NB4 (cell line): ENCODE results near the gene FARSA.
"Not testable (repeated sequence)": the region's sequence is repeated elsewhere in the genome, so short reads cannot be mapped to it uniquely, and the experiment has no call there.

Experiments
- DNase-seq: peaks from one replicate; pipeline ENCODE4 v3.0.0; 2010; ENCODE audit warnings: low read depth
- H3K4me3 ChIP-seq: one replicate; pipeline ENCODE4 v1.5.1; 2011; ENCODE audit warnings: mild to moderate bottlenecking, low read depth, low read length, moderate library complexity
- MYC ChIP-seq: IDR thresholded peaks from 2 replicates; pipeline ENCODE4 v1.6.1; 2011; ENCODE audit warnings: low read depth, low read length
- POLR2A ChIP-seq: IDR thresholded peaks from 2 replicates; pipeline ENCODE4 v1.6.1; 2011; ENCODE audit warnings: mild to moderate bottlenecking; ENCODE audit not compliant: insufficient read length; ENCODE audit errors: extremely low read depth
- TF ChIP-seq, protein P1 (sequence below): IDR thresholded peaks from one replicate; pipeline ENCODE4 v1.5.1; 2012; ENCODE audit warnings: low read depth, low read length
- TF ChIP-seq, protein P2 (sequence below): IDR thresholded peaks from 2 replicates; pipeline ENCODE4 v1.6.1; 2011; ENCODE audit warnings: low read depth, low read length

Gene FARSA

DNA sequence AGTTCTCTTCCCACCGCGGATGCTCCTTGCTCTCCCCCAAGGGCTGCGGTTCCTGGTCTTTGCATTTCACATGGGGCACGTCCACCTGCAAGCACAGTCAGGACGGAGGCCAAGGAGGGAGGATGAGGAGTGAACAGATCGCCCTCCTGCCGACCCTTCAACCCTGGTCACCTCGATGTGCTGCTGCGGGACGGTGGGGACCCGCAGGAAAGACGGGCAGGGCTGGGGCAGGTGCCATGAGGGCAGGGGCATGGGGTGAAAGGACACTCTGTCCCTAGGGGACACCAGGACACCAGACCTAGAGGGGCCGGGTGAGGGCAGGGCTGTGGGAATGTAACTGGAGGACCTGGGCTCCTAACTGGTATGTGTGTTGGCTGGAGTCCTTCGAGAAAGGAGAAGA lies 15.3 kb downstream of the FARSA start:
- DNase-seq, result no peak
- no peak overlapping the region for H3K4me3 ChIP-seq
- TF ChIP-seq POLR2A (no peak), MYC (no peak)
- TF ChIP-seq, protein P1, sequence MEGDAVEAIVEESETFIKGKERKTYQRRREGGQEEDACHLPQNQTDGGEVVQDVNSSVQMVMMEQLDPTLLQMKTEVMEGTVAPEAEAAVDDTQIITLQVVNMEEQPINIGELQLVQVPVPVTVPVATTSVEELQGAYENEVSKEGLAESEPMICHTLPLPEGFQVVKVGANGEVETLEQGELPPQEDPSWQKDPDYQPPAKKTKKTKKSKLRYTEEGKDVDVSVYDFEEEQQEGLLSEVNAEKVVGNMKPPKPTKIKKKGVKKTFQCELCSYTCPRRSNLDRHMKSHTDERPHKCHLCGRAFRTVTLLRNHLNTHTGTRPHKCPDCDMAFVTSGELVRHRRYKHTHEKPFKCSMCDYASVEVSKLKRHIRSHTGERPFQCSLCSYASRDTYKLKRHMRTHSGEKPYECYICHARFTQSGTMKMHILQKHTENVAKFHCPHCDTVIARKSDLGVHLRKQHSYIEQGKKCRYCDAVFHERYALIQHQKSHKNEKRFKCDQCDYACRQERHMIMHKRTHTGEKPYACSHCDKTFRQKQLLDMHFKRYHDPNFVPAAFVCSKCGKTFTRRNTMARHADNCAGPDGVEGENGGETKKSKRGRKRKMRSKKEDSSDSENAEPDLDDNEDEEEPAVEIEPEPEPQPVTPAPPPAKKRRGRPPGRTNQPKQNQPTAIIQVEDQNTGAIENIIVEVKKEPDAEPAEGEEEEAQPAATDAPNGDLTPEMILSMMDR, result no peak
- TF ChIP-seq, protein P2, sequence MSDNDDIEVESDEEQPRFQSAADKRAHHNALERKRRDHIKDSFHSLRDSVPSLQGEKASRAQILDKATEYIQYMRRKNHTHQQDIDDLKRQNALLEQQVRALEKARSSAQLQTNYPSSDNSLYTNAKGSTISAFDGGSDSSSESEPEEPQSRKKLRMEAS, result no peak

DNA sequence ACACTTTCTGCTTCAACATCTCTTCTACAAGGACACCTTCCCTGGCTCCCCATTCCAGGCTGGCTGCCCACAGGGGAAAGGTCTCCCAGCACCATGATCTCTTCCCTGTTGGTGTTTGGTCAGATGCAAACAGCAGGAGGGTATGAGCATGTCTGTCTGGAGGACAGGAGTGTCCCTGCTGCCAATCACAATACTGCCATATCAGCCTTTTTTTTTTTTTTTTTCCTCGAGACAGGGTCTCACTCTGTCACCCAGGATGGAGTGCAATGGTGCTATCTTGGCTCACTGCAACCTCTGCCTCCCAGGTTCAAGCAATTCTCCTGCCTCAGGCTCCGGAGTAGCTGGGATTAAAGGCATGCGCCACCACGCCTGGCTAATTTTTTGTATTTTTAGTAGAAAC lies 17.7 kb downstream of the FARSA start:
- H3K4me3 ChIP-seq, DNase-seq: not testable (repeated sequence)

DNA sequence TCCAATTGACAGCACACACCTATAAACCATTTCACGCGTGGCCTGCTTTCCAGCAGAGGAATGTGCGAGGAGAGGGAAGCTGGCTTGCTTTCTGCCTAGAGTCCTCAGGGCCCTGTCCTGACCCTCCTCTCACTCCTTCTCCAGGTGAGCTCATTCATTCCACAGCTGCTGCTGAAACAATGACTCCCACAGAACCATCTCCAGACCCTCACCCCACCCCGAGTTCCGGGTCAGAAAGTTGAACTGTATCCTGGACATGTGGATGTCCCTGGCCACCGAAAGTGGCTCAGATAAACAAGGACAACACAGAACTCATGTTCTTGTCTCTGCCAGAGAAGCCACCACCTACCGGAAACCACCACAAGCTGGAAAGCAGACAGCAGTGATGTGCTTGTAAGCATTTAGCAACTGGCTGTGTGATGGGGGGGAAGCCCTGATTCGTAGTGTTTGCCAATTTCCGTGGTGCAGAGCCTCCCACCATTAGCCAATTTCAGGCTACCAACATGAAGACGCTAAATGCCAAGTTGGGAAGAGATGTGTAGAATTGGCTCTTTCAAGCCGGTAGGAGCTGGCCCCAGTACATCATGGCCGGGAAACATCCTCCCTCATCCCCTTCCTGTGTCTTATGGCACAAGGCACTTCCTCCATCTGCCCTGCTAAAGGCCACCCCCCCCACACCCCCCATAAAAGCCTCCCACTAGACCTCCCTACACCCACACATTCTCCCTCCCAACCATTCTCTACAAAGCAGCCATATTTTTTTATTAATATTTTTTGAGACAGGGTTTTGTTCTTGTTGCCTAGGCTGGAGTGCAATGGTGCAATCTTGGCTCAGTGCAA lies 19.4 kb downstream of the FARSA start:
- peak; percentile 73 for TF ChIP-seq MYC
- TF ChIP-seq POLR2A, result peak; percentile 40
- TF ChIP-seq, protein P1, result no peak
- TF ChIP-seq, protein P2, result peak; percentile 84
- peak overlapping the region; percentile 43 for H3K4me3 ChIP-seq
- peak; percentile 96 for DNase-seq

DNA sequence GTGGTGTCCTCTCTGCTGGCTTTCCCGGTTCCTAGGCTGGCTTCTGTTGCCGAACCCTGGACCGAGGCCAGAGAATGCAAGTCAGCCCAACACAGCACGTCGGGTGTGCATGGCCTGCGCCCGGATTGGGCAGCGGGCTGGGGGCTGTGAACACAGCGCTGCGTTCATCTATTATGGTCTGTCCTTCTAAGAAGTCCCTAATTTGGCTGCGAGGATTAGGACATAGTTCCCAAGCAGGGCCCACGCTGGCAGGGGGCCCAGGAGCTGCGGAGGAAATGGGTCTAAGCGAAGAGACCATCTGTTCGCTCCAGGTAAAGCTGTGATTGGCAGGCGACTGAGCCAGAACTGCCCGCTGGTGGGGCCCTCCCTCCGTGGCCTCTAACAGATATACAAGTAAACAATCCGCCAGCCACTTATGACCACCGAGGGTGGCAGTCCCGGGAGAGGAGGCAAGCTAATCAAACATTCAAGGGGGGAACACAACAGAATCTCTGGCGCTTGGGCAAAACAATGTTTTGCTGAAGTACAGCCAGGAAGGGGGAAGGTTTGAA lies 20.4 kb downstream of the FARSA start:
- DNase-seq, result no peak
- TF ChIP-seq, protein P2, result no peak
- no peak for TF ChIP-seq MYC
- TF ChIP-seq, protein P1, result no peak
- peak overlapping the region; percentile 43 for H3K4me3 ChIP-seq

DNA sequence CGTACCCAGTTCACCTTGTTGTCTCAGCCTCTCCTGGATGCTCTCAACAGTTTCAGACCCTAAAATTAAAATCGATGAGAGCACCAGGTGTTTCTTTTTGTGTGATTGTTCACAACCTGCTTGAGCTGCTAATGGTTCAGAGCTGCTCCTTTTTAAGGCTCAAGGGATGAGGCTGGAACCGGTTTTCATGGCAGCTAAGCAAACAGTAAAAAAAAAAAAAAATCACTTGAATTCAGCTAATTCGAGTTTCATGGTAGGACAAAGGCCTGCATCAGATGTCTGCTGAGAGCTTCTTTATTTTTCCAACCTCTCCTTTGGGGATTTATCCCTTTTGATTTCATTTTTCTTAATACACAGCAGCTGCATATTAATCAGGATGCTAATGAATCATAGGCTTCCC lies 20.9 kb downstream of the FARSA start:
- DNase-seq, result no peak
- no peak overlapping the region for H3K4me3 ChIP-seq
- TF ChIP-seq, protein P1, result no peak
- no peak for TF ChIP-seq MYC
- TF ChIP-seq POLR2A, result no peak
- TF ChIP-seq, protein P2, result no peak

DNA sequence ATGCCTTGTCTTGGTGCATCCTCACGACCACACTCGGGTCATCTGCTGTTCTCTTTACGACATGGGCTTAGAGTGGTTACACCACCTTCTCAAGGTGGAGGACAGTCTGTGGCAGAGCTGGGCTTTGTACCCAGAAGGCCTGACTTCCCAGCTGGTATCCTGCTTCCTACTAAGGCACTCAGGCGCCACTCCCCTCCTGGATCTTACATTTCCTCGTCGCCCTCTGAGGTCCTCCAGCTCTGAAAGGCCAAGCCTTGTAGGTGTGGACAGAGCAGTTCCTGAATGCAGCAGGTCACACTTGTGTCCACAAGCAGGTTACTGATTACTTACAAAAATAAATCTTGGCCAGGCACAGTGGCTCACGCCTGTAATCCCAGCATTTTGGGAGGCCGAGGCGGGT lies 26.3 kb downstream of the FARSA start:
- no peak overlapping the region for H3K4me3 ChIP-seq
- DNase-seq, result no peak
- TF ChIP-seq, protein P1, result no peak
